ENCODE measurements around the gene RABGEF1.

DNA sequence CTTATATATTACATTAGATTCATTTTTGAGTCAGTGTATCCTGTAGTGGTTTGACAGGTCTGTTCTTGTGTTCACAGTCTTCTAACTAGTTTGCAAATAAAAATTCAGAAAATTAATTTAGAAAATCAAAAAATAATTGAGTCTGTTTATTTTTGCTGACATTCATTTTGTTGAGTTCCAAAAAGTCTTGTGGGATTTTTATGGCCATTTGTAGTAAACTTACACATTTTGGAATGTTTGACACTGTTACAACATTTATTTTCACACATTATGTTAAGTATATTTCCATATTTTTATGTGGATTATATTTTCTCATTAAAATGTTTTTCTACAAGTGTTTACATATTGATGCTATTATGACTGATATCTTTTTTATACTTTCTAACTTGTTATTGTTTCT, 16.4 kb downstream of the RABGEF1 start:
- TF ChIP-seq, protein P1, sequence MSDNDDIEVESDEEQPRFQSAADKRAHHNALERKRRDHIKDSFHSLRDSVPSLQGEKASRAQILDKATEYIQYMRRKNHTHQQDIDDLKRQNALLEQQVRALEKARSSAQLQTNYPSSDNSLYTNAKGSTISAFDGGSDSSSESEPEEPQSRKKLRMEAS (CRISPR knock-in tag; IDR thresholded peaks at IDR 0.05) = no peak
- TF ChIP-seq POLR2A (conservative IDR thresholded peaks at IDR 0.05) (no peak), SLC30A9 (CRISPR knock-in tag; IDR thresholded peaks at IDR 0.05) (no peak)
